H9 (cell line): ENCODE measurements around the gene HTR1A. TPM values are rescaled to one million over a fixed set of nuclear protein-coding genes. Genes with fewer than 3 reads are reported as not detected.

Experiments used
- DNase-seq: peaks from one replicate; pipeline ENCODE4 v3.0.0-alpha.2; 2017
- H2AFZ ChIP-seq: one replicate; pipeline ENCODE4 v1.6.1; 2013; ENCODE audit warnings: mild to moderate bottlenecking, low read length, control low read depth, moderate library complexity
- H2AK5ac ChIP-seq: 2 replicates; pipeline ENCODE4 v1.6.1; 2013; ENCODE audit warnings: low read length, control low read depth, mixed read lengths; ENCODE audit not compliant: insufficient read length
- H2BK120ac ChIP-seq: one replicate; pipeline ENCODE4 v1.6.1; 2013; ENCODE audit warnings: low read depth, mild to moderate bottlenecking, low read length, control low read depth, inconsistent platforms; ENCODE audit not compliant: poor library complexity, severe bottlenecking
- H2BK12ac ChIP-seq: 2 replicates; pipeline ENCODE4 v1.6.1; 2013; ENCODE audit warnings: low read length, control low read depth, mixed read lengths, low read depth; ENCODE audit not compliant: insufficient read length
- H2BK15ac ChIP-seq: 2 replicates; pipeline ENCODE4 v1.6.1; 2013; ENCODE audit warnings: low read depth, low read length, control low read depth
- H2BK20ac ChIP-seq: one replicate; pipeline ENCODE4 v1.6.1; 2013; ENCODE audit warnings: low read depth, mild to moderate bottlenecking, low read length, control low read depth, inconsistent platforms; ENCODE audit not compliant: poor library complexity, severe bottlenecking
- H2BK5ac ChIP-seq: 2 replicates; pipeline ENCODE4 v1.6.1; 2013; ENCODE audit warnings: low read length, control low read depth, mixed read lengths; ENCODE audit not compliant: insufficient read length
- H3K14ac ChIP-seq: 2 replicates; pipeline ENCODE4 v1.6.1; 2013; ENCODE audit warnings: low read length, control low read depth; ENCODE audit not compliant: insufficient read depth
- H3K18ac ChIP-seq: 2 replicates; pipeline ENCODE4 v1.6.1; 2013; ENCODE audit warnings: low read depth, mild to moderate bottlenecking, mixed read lengths, low read length, control low read depth; ENCODE audit not compliant: insufficient read length
- H3K23ac ChIP-seq: 2 replicates; pipeline ENCODE4 v1.6.1; 2013; ENCODE audit warnings: low read length, control low read depth, mixed read lengths, low read depth; ENCODE audit not compliant: insufficient read length
- H3K23me2 ChIP-seq: 2 replicates; pipeline ENCODE4 v1.6.1; 2013; ENCODE audit warnings: low read depth, mild to moderate bottlenecking, mixed read lengths, low read length, control low read depth; ENCODE audit not compliant: insufficient read length, poor library complexity, severe bottlenecking
- H3K27ac ChIP-seq: 2 replicates; pipeline ENCODE4 v1.5.1; 2013; ENCODE audit warnings: low read length, control low read depth, mixed read lengths, low read depth; ENCODE audit not compliant: insufficient read length
- H3K27me3 ChIP-seq: 2 replicates; pipeline ENCODE4 v1.6.1; 2013; ENCODE audit warnings: low read length, control low read depth, inconsistent platforms; ENCODE audit not compliant: insufficient read depth
- H3K4ac ChIP-seq: 2 replicates; pipeline ENCODE4 v1.6.1; 2013; ENCODE audit warnings: low read depth, mild to moderate bottlenecking, control low read depth, inconsistent platforms, low read length, moderate library complexity
- H3K4me1 ChIP-seq: 2 replicates; pipeline ENCODE4 v1.6.1; 2013; ENCODE audit warnings: low read length, control low read depth, inconsistent platforms; ENCODE audit not compliant: insufficient read depth
- H3K4me2 ChIP-seq: 2 replicates; pipeline ENCODE4 v1.6.1; 2013; ENCODE audit warnings: low read length, control low read depth, mixed read lengths; ENCODE audit not compliant: insufficient read length, insufficient read depth
- H3K56ac ChIP-seq: 2 replicates; pipeline ENCODE4 v1.6.1; 2013; ENCODE audit warnings: low read depth, mild to moderate bottlenecking, mixed read lengths, low read length, control low read depth; ENCODE audit not compliant: insufficient read length
- H3K79me1 ChIP-seq: 2 replicates; pipeline ENCODE4 v1.6.1; 2013; ENCODE audit warnings: low read depth, mild to moderate bottlenecking, moderate library complexity, low read length, control low read depth, inconsistent platforms; ENCODE audit not compliant: insufficient read depth, poor library complexity, severe bottlenecking
- H3K79me2 ChIP-seq: 2 replicates; pipeline ENCODE4 v1.6.1; 2013; ENCODE audit warnings: low read length, control low read depth, inconsistent platforms; ENCODE audit not compliant: insufficient read depth
- H3K9ac ChIP-seq: 2 replicates; pipeline ENCODE4 v1.6.1; 2013; ENCODE audit warnings: low read length, control low read depth, mixed read lengths; ENCODE audit not compliant: insufficient read length; ENCODE audit errors: extremely low read depth
- H3K9me3 ChIP-seq: one replicate; pipeline ENCODE4 v1.6.1; 2013; ENCODE audit warnings: low read depth, low read length, inconsistent platforms; ENCODE audit not compliant: control insufficient read depth
- H3T11ph ChIP-seq: one replicate; pipeline ENCODE4 v1.6.1; 2013; ENCODE audit warnings: mild to moderate bottlenecking, low read length, control low read depth, inconsistent platforms
- H4K20me1 ChIP-seq: one replicate; pipeline ENCODE4 v1.6.1; 2013; ENCODE audit not compliant: control insufficient read depth, insufficient read length, insufficient read depth
- H4K5ac ChIP-seq: 2 replicates; pipeline ENCODE4 v1.6.1; 2013; ENCODE audit warnings: low read depth, mild to moderate bottlenecking, mixed read lengths, low read length, control low read depth; ENCODE audit not compliant: insufficient read length
- H4K8ac ChIP-seq: replicated peaks from 2 replicates; pipeline ENCODE4 v1.6.1; 2013; ENCODE audit warnings: low read length, control low read depth, mixed read lengths, low read depth; ENCODE audit not compliant: insufficient read length
- H4K91ac ChIP-seq: 2 replicates; pipeline ENCODE4 v1.6.1; 2013; ENCODE audit warnings: low read depth, mild to moderate bottlenecking, moderate library complexity, mixed read lengths, low read length, control low read depth; ENCODE audit not compliant: insufficient read length
- H3K27ac Mint-ChIP-seq, 3 experiments: 2 replicates in 2 of 3; 3 replicates in 1 of 3; pipeline ENCODE4 v1.8.0; 2020 to 2021; ENCODE audit warnings: mixed read lengths in 3 of 3, mild to moderate bottlenecking in 1 of 3, moderate library complexity in 1 of 3
- H3K27me3 Mint-ChIP-seq: 2 replicates; pipeline ENCODE4 v1.8.0; 2021; ENCODE audit warnings: low read depth, mild to moderate bottlenecking, moderate library complexity, mixed read lengths
- H3K36me3 Mint-ChIP-seq, 3 experiments: 2 replicates in 2 of 3; 3 replicates in 1 of 3; pipeline ENCODE4 v1.8.0; 2020 to 2021; ENCODE audit warnings: low read depth in 3 of 3, mixed read lengths in 3 of 3; ENCODE audit not compliant: insufficient read depth in 1 of 3
- H3K4me1 Mint-ChIP-seq, 2 experiments: 2 replicates each; pipeline ENCODE4 v1.8.0; 2020; ENCODE audit warnings: mixed read lengths in 2 of 2
- H3K4me3 Mint-ChIP-seq, 2 experiments: 2 replicates in 1 of 2; 3 replicates in 1 of 2; pipeline ENCODE4 v1.8.0; 2020 to 2021; ENCODE audit warnings: mild to moderate bottlenecking in 2 of 2, mixed read lengths in 2 of 2, moderate library complexity in 1 of 2
- H3K9me3 Mint-ChIP-seq, 2 experiments: 2 replicates in 1 of 2; 3 replicates in 1 of 2; pipeline ENCODE4 v1.8.0; 2020; ENCODE audit warnings: mild to moderate bottlenecking in 2 of 2, mixed read lengths in 2 of 2, moderate library complexity in 1 of 2
- CTCF ChIP-seq: fragments of 200-600 bp; sonication (generic); conservative IDR thresholded peaks from 3 replicates; pipeline ENCODE4 v1.8.0; 2021; ENCODE audit warnings: antibody characterized with exemption, mild to moderate bottlenecking
- WGBS: extraction: QIAGEN DNeasy Blood & Tissue Kit; methylation state at CpG from one replicate; pipeline ENCODE4 v1.1.7; 2013; ENCODE audit warnings: missing lambda C conversion rate, low lambda C conversion rate, mixed read lengths; ENCODE audit not compliant: insufficient read length; ENCODE audit errors: extremely low coverage; 5-methylcytosine and 5-hydroxymethylcytosine counted together
- total RNA-seq: library from RNA; stranded (reverse); gene quantifications from 2 replicates; pipeline ENCODE4 v1.2.1, GENCODE V29; 2021

HTR1A gene
- total RNA-seq, 1 experiment from 2014 or later = 0.79 TPM

DNA sequence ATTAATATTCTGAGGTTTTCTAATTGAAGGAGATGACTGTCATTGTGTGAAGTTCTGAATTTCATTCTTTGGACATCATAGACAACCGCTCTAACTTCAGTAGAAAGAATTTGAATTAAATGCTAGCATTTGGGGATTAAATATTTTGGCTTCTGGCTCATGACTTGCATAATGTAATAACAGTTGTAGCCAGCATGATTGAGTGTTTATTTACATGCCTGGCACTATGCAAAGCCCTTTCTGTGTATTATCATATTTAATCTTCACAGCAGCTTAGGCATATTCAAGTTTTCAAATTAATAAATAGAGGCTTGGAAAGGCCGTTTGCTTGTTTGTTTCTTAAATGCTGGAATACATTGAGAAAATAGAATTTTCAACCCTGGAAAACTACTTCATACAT lies 19.6 kb upstream of the HTR1A start:
- Histone ChIP-seq H2BK15ac (no peak overlapping the region), H3T11ph (no peak overlapping the region), H2AFZ (no peak overlapping the region), H3K56ac (no peak overlapping the region), H3K4me2 (no peak overlapping the region), H2AK5ac (no peak overlapping the region), H3K79me2 (no peaks in the 10 kb centered on the region), H3K4me1 (no peaks in the 10 kb centered on the region), H3K23ac (no peak overlapping the region), H3K14ac (no peak overlapping the region), H3K18ac (no peak overlapping the region), H3K27me3 (no peaks in the 10 kb centered on the region), H3K4ac (no peak overlapping the region), H4K91ac (no peak overlapping the region), H3K79me1 (no peaks in the 10 kb centered on the region), H2BK20ac (no peak overlapping the region), H3K23me2 (no peaks in the 10 kb centered on the region), H4K8ac (no peak overlapping the region), H4K5ac (no peak overlapping the region), H3K9me3 (no peaks in the 10 kb centered on the region), H2BK12ac (no peak overlapping the region), H4K20me1 (no peaks in the 10 kb centered on the region), H3K9ac (no peak overlapping the region), H2BK120ac (no peak overlapping the region), H2BK5ac (no peak overlapping the region), H3K27ac (no peak overlapping the region)
- WGBS = no CpG with 5 or more reads among the region's 2 CpGs
- H3K36me3 Mint-ChIP-seq = peaks cover 0 to 5% (median 2%) of the 10 kb centered on the region in 3 experiments; a peak in 3 of 7 replicates
- no peak overlapping the region for H3K4me3 Mint-ChIP-seq
- no peak for TF ChIP-seq CTCF
- H3K27me3 Mint-ChIP-seq = no peaks in the 10 kb centered on the region; the same call in 1 of the 2 replicates
- H3K4me1 Mint-ChIP-seq = no peaks in the 10 kb centered on the region
- H3K27ac Mint-ChIP-seq = no peak overlapping the region
- no peak for DNase-seq
- H3K9me3 Mint-ChIP-seq = peaks cover 14% of the 10 kb centered on the region in 2 experiments
